Limb (tissue), 2 donors: Measurements from ENCODE around the gene RABGGTA.

Experiments
- DNase-seq, 2 donors: peaks; one replicate each; pipeline ENCODE4 v3.0.0-alpha.2; 2016; ENCODE audit errors: extremely low spot score in 2 of 2

Gene RABGGTA

DNA sequence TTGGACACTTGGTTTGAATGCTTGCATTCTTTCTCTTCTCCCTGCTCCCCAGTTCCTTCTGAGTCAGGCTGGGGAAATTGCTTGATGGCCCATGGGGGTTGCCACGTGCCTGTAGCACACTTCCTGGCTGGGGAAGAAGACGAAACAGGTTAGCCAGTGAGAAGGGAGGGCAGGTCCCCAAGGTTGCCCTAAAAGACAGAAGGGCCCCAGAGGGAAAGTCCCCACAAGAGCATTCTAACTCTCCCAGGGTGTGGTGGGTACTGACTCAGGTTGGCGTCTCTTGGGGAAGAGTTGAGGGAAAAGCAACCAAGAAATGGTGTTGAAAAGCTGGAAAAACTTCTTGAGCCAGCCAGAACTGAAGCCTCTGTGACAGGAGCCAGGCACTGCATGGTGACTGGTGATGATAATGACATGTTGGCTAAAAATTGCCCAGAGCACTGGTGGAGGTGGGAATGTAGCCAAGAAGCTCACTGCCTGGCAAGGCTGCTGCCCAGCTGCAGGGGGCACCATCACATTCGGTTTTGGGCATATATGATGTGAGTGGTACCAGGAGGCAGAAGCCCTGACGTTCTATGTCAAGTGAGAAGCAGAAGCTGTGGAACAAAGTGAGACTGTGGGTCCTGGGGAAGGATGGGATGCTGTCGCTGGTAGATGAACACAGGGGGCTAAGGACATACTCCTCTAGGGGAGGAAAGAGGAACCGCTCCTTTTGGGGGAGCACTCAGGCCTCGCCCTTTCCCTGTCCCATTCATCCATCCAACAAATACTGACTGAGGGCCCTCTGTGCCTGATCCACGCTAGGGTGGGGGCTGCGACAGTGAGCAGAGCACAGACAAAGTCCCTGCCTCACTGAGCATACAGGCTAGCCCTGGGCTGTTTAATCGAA is 8.1 kb upstream of the RABGGTA start:
- DNase-seq, result no peak

DNA sequence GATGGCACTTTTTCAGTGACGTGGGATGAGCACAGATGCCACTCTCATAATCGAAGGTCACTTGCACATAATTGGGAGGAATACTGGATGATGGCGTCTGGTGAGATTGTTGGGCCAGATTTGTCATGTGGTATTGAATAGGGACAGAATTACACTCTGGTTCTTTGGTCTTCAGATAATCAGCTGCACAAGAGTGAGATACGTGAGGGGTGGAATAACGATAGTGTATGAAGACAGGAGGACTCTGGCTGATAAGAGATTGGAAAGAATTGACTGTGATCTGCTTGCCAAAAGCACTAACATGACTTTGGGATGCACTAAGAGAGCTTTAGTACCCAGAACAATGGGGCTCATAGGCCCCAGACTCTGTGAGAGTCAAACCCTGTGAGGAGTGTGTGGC is 7.0 kb upstream of the RABGGTA start:
- no peak for DNase-seq

DNA sequence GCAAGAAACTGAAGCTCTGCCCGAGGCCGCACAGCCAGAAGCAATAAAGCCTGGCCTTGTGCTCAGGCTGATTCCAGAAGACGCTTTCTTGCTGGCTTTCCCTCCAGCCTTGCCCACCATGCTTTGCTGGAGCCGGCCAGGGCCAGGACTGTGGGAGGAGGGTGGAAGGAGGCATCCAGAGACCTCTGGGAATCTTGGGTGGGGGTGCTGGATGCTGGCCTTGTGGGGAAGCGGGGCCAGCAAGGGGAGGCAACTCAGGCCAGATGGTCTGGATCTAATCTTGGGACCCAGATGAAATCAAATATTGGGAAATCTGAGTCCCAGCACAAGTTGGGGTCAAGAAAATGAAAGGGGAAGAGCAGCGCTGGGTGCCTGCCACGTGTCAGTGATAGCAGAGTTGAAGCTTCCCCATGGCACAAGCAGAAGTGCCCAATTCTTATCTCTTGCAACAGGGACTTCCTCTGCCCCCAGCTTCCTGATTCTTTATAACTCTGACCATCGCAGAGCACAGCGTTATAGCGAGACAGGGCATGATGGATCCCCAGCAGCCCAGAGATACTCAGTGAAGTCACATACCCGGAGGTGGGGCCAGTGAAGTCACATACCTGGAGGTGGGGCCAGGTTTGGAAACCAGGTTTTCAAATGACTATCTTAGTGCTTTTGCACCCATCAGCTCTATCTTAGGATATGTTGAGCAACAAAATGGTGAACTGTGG is 6.4 kb upstream of the RABGGTA start:
- DNase-seq, result no peak

DNA sequence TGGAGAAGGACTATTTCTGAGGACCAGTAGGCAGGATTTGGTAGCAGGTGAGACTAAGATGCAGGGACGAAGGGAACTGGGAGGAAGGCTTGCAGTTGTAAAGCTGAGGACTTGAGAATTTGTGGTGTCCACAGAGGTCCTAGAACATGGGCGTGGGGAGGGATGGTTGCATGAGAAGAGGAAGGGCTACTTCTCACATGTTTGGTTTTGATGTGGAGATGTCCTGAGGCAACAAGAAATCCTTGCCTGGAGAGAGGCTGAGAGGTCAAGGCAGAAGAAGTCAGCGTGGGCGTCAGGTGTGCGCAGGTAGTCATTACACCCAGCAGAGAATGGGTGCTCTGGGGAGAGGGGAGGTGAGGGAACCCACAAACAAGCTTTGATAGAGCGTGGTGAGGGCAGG is 5.7 kb upstream of the RABGGTA start:
- DNase-seq, result no peak

DNA sequence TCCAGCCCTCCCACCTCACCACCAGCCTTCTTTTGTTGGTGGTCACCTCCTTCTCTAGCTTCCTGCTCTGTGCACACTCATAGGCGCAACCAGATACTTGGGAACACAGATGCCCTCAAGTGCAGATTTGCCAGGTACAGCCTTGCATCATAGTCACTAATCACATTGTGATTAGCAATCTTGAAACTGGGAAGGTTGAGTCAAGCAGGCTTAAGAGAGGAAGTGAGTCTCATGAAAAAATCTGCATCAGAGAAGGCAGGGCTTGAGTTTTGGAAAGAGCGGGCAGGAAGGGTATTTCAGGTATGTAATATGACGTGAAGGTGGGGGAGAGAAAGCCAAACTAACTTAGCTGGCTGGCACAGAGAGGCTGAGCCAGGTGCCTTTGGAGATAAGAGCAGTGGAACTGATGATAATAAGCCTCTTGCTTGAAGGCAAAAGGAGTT is 2.7 kb upstream of the RABGGTA start:
- DNase-seq, result no peak

DNA sequence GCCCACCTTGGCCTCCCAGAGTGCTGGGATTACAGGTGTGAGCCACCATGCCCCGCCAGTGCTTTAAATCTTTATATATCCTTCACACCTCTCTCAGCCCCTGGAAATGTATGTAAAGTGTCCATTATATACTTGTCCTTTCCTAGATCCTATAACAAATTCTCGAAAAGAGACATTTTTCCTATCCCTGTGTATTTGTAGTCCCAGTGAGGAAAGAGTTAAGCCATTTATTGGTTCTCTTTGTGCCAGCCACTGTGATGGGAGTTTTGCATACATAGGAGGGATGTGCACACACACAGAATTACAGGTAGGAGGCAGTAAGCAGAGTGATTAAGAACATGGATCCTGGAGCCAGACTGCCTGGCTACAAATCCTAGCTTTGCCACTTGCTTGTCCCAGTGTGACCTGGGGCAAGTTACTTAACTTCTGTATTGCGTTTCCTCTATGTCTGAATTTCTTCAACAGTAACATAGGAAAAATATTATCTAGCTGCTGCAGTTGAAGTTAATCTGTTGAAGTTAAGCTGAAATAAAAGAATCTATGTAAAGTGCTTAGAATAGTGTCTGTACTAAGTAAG is 2.1 kb upstream of the RABGGTA start:
- no peak for DNase-seq

DNA sequence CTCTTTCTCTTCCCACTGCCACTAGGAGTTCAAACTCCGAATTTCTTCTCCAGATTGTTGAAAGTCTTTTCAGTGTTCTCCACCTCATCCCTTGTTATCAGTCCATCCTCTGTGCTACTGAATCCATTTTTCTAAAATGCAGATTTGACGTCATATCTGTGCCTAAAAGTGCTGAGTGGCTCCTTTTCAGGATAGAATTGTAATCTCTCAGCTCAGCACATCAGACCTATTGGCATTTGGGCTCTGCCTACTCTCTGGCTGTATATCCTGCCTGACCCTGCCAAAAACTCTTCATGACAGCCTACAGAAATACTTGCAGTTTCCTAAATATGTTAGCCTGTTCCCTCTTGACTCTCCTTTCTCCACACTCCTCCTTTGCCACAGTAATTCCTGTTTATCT is 1.1 kb upstream of the RABGGTA start:
- DNase-seq, result no peak

DNA sequence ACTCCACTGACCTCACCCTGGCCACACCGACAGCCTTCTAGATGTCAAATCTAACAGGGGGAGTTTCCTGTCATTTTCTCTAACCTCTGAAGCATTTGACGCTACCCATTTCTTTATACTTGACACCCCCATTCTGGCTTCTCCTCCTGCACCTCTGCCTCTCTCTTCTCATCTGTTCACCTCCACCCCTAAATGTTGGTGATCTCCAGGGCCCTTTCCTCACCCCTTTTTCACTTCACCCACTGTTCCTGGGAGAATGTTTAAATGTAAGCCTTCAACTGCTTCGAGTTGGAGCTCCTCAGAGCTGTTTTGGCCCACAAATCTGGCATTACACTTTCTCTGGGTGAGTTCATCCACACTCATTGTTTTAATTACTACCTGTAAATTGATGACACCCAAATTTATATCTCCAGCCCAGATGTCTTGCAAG is 452 bp upstream of the RABGGTA start:
- no peak for DNase-seq

DNA sequence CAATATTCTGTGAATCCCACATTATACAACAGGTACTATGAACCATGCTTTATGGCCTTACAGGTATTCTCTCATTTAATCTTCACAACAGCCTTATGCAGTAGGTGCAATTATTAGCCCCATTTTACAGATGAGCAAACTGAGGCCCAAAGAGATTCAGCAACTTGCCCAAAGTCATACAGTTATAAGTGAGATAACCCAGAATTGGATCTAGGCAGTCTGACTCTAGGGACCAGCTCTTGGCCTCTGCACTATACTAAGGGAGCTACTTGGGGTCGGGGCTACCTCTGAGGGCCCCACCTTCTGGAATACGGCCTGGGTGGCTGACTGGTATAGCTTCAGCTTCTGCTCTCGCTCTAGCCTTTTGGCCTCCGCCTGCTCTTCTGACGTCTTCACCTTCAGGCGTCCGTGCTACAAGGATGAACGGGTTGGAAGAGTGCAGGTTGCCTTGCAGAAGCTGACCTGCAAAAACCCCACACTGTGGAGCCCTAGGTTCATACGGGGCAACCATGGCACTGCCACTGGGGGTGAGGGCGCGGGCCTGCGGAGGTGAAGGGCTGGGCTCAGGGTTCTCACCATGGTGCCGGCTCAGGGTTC is 762 bp downstream of the RABGGTA start:
- no peak for DNase-seq

DNA sequence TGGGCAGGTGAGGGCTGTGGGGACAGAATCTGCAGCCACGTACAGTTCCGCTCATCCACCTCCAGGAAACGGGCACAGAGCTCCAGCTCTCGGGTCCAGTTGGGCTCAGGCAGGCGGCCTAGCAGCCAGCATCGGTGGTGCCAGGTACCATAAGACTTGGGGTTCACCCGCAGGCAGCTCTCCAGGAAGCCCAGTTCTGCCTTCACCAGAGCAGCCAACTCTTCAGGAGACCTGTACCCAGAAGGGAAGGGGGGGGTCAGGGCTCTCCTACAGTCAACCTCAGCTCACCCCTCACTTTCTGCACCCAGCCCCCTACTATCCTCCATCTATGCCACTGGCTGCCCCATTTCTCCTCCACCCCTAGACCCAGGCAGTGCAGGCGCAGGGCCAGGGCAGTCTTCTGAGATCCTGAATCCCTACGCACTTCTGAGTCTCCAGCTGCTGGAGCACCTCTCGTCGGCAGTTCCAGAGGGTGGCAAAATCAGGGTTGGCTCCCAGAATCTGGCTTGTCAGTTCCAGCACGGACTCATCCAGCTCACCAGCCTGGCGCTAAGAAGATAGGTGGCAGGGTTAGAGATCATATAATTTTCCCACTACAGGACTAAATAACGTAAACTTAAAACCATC is 1.4 kb downstream of the RABGGTA start:
- DNase-seq, result no peak

DNA sequence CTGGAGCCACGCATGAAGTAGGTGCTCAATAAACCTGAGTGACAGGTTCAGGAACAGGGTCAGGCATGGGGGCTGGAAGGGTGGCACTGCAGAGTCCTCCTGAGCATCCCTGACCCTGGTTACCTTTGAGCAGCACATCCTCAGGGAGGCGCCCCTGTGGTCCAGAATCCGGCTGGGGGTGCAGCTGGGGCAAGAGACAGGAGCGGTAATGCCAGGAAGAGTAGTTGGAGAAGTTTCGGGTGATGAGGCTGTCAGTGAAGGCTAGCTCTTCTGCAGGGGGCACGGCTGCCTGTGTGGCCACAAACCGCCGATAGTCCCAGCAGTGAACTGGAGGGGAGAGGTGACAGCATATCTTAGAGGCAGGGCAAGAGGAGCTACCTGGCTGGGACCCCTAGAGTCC is 2.0 kb downstream of the RABGGTA start:
- no peak for DNase-seq

DNA sequence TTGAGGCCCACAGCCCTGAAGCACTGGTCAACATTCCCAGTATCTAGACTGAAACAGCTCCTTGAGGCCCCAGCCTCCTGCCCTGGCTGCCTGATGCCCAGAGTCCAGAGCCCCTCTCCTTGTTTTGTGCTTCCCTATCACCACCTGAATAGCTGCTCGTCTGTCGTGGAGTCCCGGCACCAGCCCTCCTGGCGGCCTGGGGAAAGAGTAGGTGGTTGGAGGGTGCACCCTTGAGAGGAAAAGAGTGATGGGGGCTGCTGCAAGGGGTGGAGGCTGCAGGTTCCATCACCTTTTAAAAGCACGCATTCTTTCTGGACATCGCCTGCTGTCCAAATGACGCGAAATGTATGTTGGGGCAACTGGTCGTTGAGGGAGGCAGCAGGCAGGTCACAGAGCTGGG is 3.2 kb downstream of the RABGGTA start:
- no peak for DNase-seq

DNA sequence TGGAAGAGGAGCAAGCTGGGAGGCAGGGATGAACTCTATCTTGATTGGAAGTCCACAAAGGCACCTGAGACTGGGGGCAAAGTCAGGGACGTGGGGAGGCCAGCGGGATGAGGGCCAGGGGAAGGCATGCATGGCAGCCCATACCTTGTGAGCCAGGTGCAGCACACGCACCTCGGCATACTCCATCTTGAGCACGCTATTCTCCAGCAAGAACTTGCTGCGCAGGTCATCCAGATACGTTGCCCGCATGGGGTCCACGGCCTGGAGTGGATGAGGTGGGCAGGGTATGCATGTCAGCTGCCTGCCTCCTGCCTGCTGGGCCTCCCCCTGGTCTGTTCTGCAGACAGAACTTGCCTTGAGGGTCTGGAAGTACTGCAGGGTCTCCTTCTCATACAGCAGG is 3.9 kb downstream of the RABGGTA start:
- no peak for DNase-seq

DNA sequence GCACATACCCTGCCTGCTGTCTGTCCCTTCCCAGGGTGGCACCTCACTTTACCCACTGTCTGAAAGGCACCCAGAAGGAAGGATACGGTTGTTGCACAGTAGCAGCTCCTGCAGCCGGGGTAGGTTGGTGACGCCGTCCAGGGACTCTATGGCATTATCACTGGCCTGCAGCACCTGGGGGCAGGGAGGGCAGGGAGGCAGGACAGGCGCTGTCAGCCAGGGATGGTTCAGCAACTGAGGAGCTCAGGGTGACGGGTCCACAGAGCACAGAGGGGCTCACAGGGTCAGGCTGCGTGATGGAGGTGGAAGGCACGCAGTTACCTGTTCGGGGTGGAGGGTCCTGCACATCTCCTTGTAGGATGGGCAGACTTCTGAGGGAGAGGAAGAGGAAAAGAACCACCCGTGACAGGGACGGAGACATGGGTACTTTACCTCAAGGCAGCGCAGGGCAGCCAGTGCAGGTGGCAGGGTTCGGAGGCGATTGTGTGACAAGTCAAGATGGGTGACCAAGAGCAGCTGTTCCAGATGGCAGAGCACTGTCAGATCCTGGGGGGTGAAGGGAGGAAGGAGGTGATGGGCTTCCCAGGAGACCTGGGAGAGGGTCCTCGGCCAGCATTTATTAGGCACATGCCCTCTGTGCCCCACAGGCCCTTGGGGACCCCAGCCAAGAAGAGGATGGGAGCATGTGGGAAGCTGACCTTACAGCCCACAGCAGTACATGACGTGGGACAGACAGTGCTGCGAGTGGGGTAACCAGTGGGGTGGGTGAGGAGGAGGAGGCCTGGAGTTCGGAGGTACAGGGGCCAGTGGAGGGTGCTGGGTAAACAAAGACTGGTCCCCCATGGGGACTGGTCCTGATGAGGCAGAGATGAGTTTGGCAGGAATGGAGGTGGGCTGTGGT is 4.8 kb downstream of the RABGGTA start:
- no peak for DNase-seq

DNA sequence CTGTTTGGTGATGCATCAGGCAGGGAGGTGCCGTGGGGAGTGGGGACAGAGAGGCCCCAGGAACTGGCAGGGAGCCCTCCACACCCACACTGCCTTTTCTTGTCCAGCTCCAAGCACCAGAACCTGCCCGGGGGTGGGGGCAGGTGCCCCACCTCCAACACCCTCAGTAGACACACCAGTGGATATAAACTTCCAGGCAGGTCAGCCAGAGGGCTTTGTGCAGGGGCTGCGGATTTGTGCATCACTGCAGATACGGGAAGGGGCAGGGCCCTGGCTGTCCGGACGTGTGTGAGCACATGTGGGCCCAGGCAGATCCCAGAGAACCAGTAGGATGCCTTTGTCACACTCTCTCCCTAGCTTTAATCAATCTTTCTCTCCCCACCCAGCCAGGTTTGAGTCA is 7.1 kb downstream of the RABGGTA start:
- DNase-seq, result no peak

DNA sequence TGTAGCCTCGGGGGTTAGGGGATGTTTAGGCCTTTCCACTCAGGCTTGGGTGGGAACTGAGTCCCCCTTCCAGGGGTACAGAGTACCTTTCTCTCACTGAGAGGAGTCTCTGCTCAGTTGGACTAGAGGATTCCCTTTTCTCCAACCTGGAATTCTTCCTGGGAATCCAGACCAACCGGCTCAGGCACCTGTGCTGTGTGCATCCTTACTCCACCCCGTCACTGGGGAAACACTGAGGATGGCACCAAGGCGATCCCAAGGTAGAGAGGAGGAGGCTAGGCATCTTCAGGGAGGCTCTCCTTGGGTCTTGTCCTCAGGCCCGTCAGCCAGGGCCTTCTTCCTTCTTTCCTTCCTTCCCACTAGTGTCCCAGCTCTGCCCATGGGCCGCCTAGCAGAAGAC is 7.5 kb downstream of the RABGGTA start:
- no peak for DNase-seq

DNA sequence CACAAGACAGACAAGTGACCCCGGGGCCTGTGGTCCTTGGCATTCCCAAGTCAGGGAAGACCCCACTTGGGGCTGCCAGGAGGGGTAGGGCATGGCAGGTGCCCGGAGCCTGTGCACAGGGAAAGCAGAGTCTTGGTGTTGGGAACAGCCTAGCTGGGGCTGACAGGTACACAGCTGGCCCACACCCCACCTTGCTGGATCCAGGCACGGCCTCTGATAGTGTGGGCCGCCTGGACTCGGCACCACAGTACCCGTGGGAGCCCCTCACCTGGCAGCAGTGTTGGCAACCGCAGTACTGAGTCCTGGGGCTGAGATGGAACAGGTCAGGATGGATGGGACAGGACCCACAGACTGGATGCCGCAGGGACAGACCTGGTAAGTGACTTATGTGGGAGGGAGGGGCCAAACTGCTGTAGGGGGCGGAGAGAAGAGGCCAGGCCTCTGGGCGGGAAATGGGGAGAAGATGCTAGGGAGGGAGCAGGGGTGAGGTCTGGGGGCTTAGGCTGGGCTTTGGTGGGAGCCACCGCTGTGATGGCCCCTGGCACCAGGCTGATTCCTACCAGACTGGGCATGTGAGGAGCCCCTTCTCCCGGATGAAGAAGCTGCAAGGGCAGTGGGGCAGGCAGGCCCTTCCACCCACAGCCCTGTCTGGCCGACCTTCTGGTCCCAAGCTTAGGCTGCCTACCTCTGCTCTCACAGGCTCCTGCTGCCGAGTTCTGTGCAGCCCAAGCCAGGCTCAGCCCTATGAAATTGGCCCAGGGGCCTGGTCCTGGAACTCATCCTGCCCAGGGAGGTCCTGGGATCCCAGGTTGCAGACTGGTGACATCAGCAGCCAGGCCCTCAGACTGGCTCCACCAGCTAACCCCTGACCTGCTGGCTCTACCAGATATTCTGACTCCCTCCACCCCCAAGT is 8.3 kb downstream of the RABGGTA start, which contains the start of gene TGM1:
Gene TGM1 (minus strand): TSS at position 357 of the 913 bp plus-strand sequence. CDS start 825 bp downstream, outside the sequence.
- DNase-seq, result no peak

DNA sequence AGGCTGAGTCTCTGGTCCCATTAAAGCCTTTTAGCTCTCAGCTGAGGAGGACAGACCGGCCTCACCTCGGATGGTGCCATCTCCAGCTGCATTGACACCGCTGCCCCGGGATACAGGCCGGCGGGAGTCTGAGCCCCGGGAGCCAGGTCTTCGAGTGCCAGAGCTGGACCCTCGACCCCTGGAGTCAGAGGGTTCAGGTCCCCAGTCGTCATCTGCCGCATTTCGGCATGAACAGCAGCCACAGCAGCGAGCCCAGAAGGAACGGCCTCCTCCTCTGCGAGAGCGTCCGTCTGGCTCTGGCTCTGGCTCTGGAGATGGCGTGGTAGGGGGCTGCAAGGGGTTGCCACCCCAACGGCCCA is 9.4 kb downstream of the RABGGTA start:
- DNase-seq, result no peak

DNA sequence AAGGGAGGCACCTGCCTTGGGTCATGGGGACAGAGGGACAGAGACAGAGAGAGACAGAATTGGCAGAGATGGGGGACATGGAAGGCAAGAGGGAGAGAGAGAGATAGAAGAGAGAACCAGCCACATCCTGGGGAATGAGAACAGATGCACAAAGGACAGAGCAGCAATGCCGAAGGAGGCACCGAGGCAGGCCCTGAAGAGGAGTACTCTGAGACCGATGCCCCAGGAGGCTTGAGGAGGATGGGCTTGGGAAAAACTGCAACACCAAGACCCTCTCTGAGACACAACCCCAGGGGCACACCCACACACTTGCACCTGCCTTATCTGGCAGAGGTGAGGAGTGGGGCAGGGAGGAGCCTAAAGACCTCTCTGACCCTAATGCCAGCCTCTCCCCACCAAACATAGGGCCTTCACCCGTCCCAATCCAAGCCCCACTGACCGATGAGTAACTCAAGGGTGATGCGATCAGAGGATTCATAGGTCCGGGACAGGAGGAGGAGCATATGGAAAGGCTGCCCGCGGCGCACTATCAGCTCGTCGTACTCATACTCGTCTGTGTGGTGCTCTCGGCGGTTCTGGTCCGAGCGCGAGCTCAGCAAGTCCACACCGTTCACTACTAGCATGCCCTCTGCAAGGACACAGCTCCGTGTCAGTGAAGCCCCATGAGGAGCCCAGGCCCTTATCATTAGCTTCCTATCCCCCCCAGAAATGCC is 10.0 kb downstream of the RABGGTA start:
- no peak for DNase-seq
